Tibial nerve (tissue), 4 donors: Measurements from ENCODE around the gene EVA1C. TPM values are rescaled to one million over a fixed set of nuclear protein-coding genes. Genes with fewer than 3 reads are reported as not detected.
"Not testable (repeated sequence)": the region's sequence is repeated elsewhere in the genome, so short reads cannot be mapped to it uniquely, and the experiment has no call there.

Experiments
- DNase-seq, 2 donors: peaks; one replicate each; pipeline ENCODE4 v3.0.0-alpha.2; 2019; ENCODE audit warnings: low spot score in 2 of 2
- H3K27ac ChIP-seq, 4 donors: fragments of 200-600 bp; sonication (generic) in 3 of 4; one replicate each; pipeline ENCODE4 v1.5.1; 2017 to 2019; ENCODE audit warnings: mild to moderate bottlenecking in 1 of 4
- H3K27me3 ChIP-seq, 2 donors: fragments of 200-600 bp; sonication (generic) in 1 of 2; one replicate each; pipeline versions ENCODE4 v1.5.1 to v1.6.0; 2017 to 2019
- H3K36me3 ChIP-seq, 3 donors: fragments of 200-600 bp; sonication (generic); one replicate each; pipeline ENCODE4 v1.5.1; 2018 to 2019
- H3K4me1 ChIP-seq, 4 donors: fragments of 200-600 bp; sonication (generic) in 3 of 4; one replicate each; pipeline ENCODE4 v1.5.1; 2017 to 2019
- H3K4me3 ChIP-seq, 4 donors: fragments of 200-600 bp; sonication (generic) in 3 of 4; one replicate each; pipeline ENCODE4 v1.5.1; 2017 to 2019; ENCODE audit warnings: mild to moderate bottlenecking in 1 of 4, moderate library complexity in 1 of 4
- H3K9me3 ChIP-seq, 4 donors: fragments of 200-600 bp; sonication (generic) in 3 of 4; one replicate each; pipeline ENCODE4 v1.5.1; 2017 to 2019
- CTCF ChIP-seq, 5 experiments: fragments of 200-600 bp in 3 of 5; fragments of 450-650 bp in 2 of 5; sonication (generic) in 3 of 5; IDR thresholded peaks; one replicate each; pipeline ENCODE4 v1.5.1; 2016 to 2019; ENCODE audit warnings: antibody characterized with exemption in 5 of 5, mild to moderate bottlenecking in 3 of 5, moderate library complexity in 2 of 5
- EP300 ChIP-seq, 2 donors: sonication (generic); formaldehyde crosslinking; IDR thresholded peaks; one replicate each; pipeline ENCODE4 v1.6.1; 2017; ENCODE audit warnings: antibody characterized with exemption in 2 of 2, mild to moderate bottlenecking in 1 of 2
- POLR2A ChIP-seq, 2 donors: fragments of 450-650 bp; IDR thresholded peaks; one replicate each; pipeline ENCODE4 v1.6.1; 2017; ENCODE audit warnings: antibody characterized with exemption in 2 of 2, mild to moderate bottlenecking in 2 of 2, moderate library complexity in 2 of 2
- WGBS, 2 donors: methylation state at CpG; one replicate each; pipeline ENCODE4 v1.1.5; 2018; 5-methylcytosine and 5-hydroxymethylcytosine counted together
- total RNA-seq, 4 donors: library from RNA; depleted of rRNA; stranded (reverse); fragments of >200 nt; gene quantifications; one replicate each; pipeline ENCODE4 v1.1.0, GENCODE V29; 2016

The EVA1C gene
- total RNA-seq, 4 donors from 2014 or later, result 72.6 to 85.9 (median 75.6) TPM

GRCh38 chr21:32368386-32368785, 44.1 kb upstream of the EVA1C start:
- Histone ChIP-seq H3K27me3 (no peaks in the 10 kb centered on the region), H3K4me1 (peaks cover 0 to 65% (median 15%) of the 10 kb centered on the region in 4 donors), H3K4me3 (no peak overlapping the region), H3K27ac (peak overlapping the region in 2 of 4 donors; percentile 27 to 63), H3K36me3 (peaks cover 0 to 61% (median 5%) of the 10 kb centered on the region in 3 donors), H3K9me3 (no peaks in the 10 kb centered on the region)
- DNase-seq, result no peak
- TF ChIP-seq POLR2A (IDR thresholded peaks at IDR 0.05), result no peak
- TF ChIP-seq CTCF (IDR thresholded peaks at IDR 0.05), result no peak
- peak in 1 of 2 donors; percentile 12 for TF ChIP-seq EP300 (IDR thresholded peaks at IDR 0.05)
- 86% methylated on average over 9 of the region's 9 CpGs for WGBS, 2 donors

GRCh38 chr21:32368961-32369360, 43.5 kb upstream of the EVA1C start:
- peaks cover 0 to 58% (median 5%) of the 10 kb centered on the region in 3 donors for H3K36me3 ChIP-seq
- not testable (repeated sequence) for DNase-seq, H3K27me3 ChIP-seq, H3K9me3 ChIP-seq, H3K4me3 ChIP-seq
- peaks cover 0 to 64% (median 15%) of the 10 kb centered on the region in 4 donors for H3K4me1 ChIP-seq
- WGBS, 2 donors, result 61 to 83% methylated on average over 1 of the region's 1 CpG
- H3K27ac ChIP-seq, result peak overlapping the region in 2 of 4 donors; percentile 27 to 63

- H3K4me3 ChIP-seq, result no peak overlapping the region
- H3K4me1 ChIP-seq, result peaks cover 0 to 42% (median 10%) of the 10 kb centered on the region in 4 donors
- no peak for DNase-seq
- H3K36me3 ChIP-seq, result peaks cover 0 to 61% (median 3%) of the 10 kb centered on the region in 3 donors
- no peak for TF ChIP-seq EP300 (IDR thresholded peaks at IDR 0.05)
- H3K27me3 ChIP-seq, result no peaks in the 10 kb centered on the region
- 42 to 52% methylated on average over 6 of the region's 6 CpGs for WGBS, 2 donors
- H3K9me3 ChIP-seq, result no peaks in the 10 kb centered on the region
- peak overlapping the region; percentile 19 to 83 (median 50) for H3K27ac ChIP-seq
Measured at GRCh38 chr21:32370998-32371766, 41.3 kb upstream of the EVA1C start.

GRCh38 chr21:32371913-32372314, 40.6 kb upstream of the EVA1C start:
- H3K4me1 ChIP-seq, result peaks cover 0 to 41% (median 10%) of the 10 kb centered on the region in 4 donors
- peak overlapping the region; percentile 29 to 83 (median 61) for H3K27ac ChIP-seq
- H3K36me3 ChIP-seq, result peaks cover 0 to 54% (median 0%) of the 10 kb centered on the region in 3 donors
- no peak for TF ChIP-seq POLR2A (IDR thresholded peaks at IDR 0.05)
- TF ChIP-seq EP300 (IDR thresholded peaks at IDR 0.05), result peak in 1 of 2 donors; percentile 48
- TF ChIP-seq CTCF (IDR thresholded peaks at IDR 0.05), result no peak
- no peak overlapping the region for H3K4me3 ChIP-seq
- H3K27me3 ChIP-seq, result no peaks in the 10 kb centered on the region
- peak in 1 of 2 donors; percentile 49 for DNase-seq
- H3K9me3 ChIP-seq, result no peaks in the 10 kb centered on the region
- 55 to 64% methylated on average over 6 of the region's 6 CpGs for WGBS, 2 donors

GRCh38 chr21:32372755-32373154, 39.8 kb upstream of the EVA1C start:
- H3K27me3 ChIP-seq, result no peaks in the 10 kb centered on the region
- 46 to 61% methylated on average over 3 of the region's 3 CpGs for WGBS, 2 donors
- no peak overlapping the region for H3K4me3 ChIP-seq
- H3K9me3 ChIP-seq, result no peaks in the 10 kb centered on the region
- H3K4me1 ChIP-seq, result peaks cover 0 to 38% (median 10%) of the 10 kb centered on the region in 4 donors
- TF ChIP-seq CTCF (IDR thresholded peaks at IDR 0.05) (no peak), POLR2A (IDR thresholded peaks at IDR 0.05) (no peak), EP300 (IDR thresholded peaks at IDR 0.05) (no peak)
- peaks cover 0 to 51% (median 0%) of the 10 kb centered on the region in 3 donors for H3K36me3 ChIP-seq
- peak overlapping the region in 3 of 4 donors; percentile 44 to 83 (median 78) for H3K27ac ChIP-seq
- no peak for DNase-seq

GRCh38 chr21:32377506-32377905, 35.0 kb upstream of the EVA1C start:
- Histone ChIP-seq H3K36me3 (peaks cover 0 to 66% (median 2%) of the 10 kb centered on the region in 3 donors), H3K27ac (peak overlapping the region in 2 of 4 donors; percentile 40 to 68), H3K9me3 (no peaks in the 10 kb centered on the region), H3K4me3 (no peak overlapping the region), H3K27me3 (no peaks in the 10 kb centered on the region), H3K4me1 (peaks cover 0 to 17% (median 0%) of the 10 kb centered on the region in 4 donors)
- TF ChIP-seq CTCF (IDR thresholded peaks at IDR 0.05) (no peak), POLR2A (IDR thresholded peaks at IDR 0.05) (no peak), EP300 (IDR thresholded peaks at IDR 0.05) (no peak)
- 90 to 94% methylated on average over 8 of the region's 8 CpGs for WGBS, 2 donors
- DNase-seq, result no peak
